ENCODE data around the gene TSPOAP1. TPM values are rescaled to one million over a fixed set of nuclear protein-coding genes. Genes with fewer than 3 reads are reported as not detected.
A peak's percentile ranks its signal among the peaks of the same experiment; 100 is the strongest.

Gene TSPOAP1
- polyA plus RNA-seq, 1 of the 3 experiments (the other 2 are of a cell fraction) = 0.79 TPM

DNA sequence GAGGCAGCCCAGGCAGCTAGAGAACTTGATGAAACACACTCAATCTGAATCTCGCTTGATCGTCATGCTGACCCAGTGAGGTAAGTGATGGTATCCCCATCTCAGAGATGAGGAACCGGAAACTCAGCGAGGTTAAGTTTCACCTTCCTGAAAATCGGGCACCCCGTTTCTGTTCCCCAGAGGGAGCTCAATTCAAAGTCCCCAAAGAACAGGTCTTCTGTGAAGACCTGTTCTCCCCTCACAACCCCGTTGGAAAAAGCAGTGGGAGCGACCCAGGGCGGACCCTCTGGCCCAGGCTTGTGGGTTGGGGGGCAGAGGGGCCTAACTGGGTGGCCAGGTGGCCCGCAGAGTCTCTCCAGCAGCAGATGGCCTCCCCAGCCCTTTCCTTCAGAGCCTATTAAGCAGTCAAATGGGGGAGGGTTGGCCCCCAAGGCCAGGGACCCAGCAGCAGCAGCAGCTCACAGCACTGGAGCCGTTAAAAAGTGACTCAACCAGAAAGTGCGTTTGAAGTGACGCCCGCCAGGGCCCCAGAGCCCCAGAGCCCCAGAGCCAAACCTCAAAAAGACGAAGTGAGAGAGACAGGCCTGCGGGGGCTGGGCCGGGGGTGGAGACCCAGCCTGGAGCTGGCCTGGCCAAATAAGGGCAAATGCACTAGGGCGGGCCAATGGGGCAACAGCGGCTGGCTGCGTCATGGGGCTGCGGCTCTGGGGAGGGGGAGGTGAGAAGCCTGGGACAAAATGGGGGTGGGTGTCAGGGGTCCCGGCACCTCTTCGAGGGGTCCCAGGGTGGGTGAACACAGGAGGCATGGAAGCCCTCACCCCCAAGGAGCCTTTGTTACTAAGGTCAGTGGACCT lies 9.2 kb upstream of the TSPOAP1 start:
- TF ChIP-seq TEAD4 (IDR thresholded peaks at IDR 0.05; ENCODE audit: borderline replicate concordance, insufficient read depth) (no peak), RXRA (IDR thresholded peaks at IDR 0.05; ENCODE audit: borderline replicate concordance, low read depth) (no peak), JUND (IDR thresholded peaks at IDR 0.05) (no peak), TCF12 (IDR thresholded peaks at IDR 0.05) (no peak), EP300 (IDR thresholded peaks at IDR 0.05; ENCODE audit: borderline replicate concordance in 1 of 2, low read depth in 1 of 2, low read length in 1 of 2) (no peak), GATA2 (CRISPR knock-in tag; IDR thresholded peaks at IDR 0.05) (no peak), SMC3 (IDR thresholded peaks at IDR 0.05; ENCODE audit: low read depth, low read length) (no peak)
- TF ChIP-seq, protein P1, sequence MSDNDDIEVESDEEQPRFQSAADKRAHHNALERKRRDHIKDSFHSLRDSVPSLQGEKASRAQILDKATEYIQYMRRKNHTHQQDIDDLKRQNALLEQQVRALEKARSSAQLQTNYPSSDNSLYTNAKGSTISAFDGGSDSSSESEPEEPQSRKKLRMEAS (IDR thresholded peaks at IDR 0.05; ENCODE audit: low read depth) = no peak
- TF ChIP-seq, protein P2, sequence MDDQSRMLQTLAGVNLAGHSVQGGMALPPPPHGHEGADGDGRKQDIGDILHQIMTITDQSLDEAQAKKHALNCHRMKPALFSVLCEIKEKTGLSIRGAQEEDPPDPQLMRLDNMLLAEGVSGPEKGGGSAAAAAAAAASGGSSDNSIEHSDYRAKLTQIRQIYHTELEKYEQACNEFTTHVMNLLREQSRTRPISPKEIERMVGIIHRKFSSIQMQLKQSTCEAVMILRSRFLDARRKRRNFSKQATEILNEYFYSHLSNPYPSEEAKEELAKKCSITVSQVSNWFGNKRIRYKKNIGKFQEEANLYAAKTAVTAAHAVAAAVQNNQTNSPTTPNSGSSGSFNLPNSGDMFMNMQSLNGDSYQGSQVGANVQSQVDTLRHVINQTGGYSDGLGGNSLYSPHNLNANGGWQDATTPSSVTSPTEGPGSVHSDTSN (IDR thresholded peaks at IDR 0.05) = no peak
- Histone ChIP-seq H3K79me2 (ENCODE audit: insufficient read depth) (no peaks in the 10 kb centered on the region), H3K9me3 (no peaks in the 10 kb centered on the region), H3K27me3 (ENCODE audit: insufficient read depth) (no peaks in the 10 kb centered on the region), H4K20me1 (ENCODE audit: insufficient read depth) (no peaks in the 10 kb centered on the region), H3K27ac (ENCODE audit: low read depth in 2 of 2, low read length in 1 of 2) (no peak overlapping the region), H3K9me2 (no peaks in the 10 kb centered on the region), H3K9ac (no peak overlapping the region), H3F3A (replicated peaks; ENCODE audit: insufficient read depth) (no peaks in the 10 kb centered on the region), H3K4me2 (no peak overlapping the region), H2AFZ (ENCODE audit: low read depth) (no peak overlapping the region), H3K4me1 (ENCODE audit: control insufficient read depth in 1 of 2, insufficient read depth in 2 of 2, low read depth in 1 of 2, low read length in 1 of 2) (peaks cover 0 to 34% of the 10 kb centered on the region in 2 experiments; a peak in 1 of 4 replicates), H3K4me3 (ENCODE audit: low read depth in 2 of 2, low read length in 1 of 2) (no peak overlapping the region), H3K36me3 (replicated peaks in 1 of 2; ENCODE audit: control insufficient read depth in 1 of 2, insufficient read depth in 2 of 2, low read length in 1 of 2) (no peaks in the 10 kb centered on the region)
- ChIA-PET CTCF (interaction anchor here (0.6 to 2.7 kb wide), 4 partner anchors 21 to 79 kb away, joined by 3 to 14 read pairs (median 6); partner anchors contain the start of gene RNF43), POLR2A (interaction anchor here (4.1 kb wide), 1 partner anchor 14 kb away, joined by 21 read pairs; the partner anchor contains the start of gene SUPT4H1)
- DNase-seq = no peak
- 60% methylated on average over 23 of the region's 23 CpGs for WGBS (ENCODE audit: low lambda C conversion rate)

DNA sequence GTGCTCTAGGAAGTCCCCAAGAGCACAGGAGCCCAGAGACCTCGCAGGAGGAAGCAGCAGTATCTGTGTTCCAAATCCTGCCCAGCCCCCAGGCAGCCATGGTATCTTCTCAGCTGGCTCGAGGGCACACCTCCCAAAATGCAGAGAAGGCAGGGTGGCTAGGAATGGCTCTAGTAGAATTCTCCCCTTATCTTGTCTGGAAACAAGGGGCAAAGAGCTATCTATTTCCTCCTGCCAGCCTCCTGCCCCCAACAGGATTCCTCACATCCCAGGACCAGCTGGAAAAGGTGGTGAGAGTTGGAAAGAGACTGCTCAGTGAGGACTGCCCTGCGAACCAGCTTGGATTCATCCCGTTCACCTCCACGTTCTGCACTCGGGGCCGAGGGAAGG lies 8.6 kb upstream of the TSPOAP1 start:
- H3F3A ChIP-seq (replicated peaks; ENCODE audit: insufficient read depth) = no peaks in the 10 kb centered on the region
- no peak overlapping the region for H3K9ac ChIP-seq
- H4K20me1 ChIP-seq (ENCODE audit: insufficient read depth) = no peaks in the 10 kb centered on the region
- H3K36me3 ChIP-seq (replicated peaks in 1 of 2; ENCODE audit: control insufficient read depth in 1 of 2, insufficient read depth in 2 of 2, low read length in 1 of 2) = no peaks in the 10 kb centered on the region
- no peaks in the 10 kb centered on the region for H3K27me3 ChIP-seq (ENCODE audit: insufficient read depth)
- peak; percentile 28 for DNase-seq
- no peak overlapping the region for H2AFZ ChIP-seq (ENCODE audit: low read depth)
- H3K9me3 ChIP-seq = no peaks in the 10 kb centered on the region
- no peak overlapping the region for H3K4me2 ChIP-seq
- no peaks in the 10 kb centered on the region for H3K9me2 ChIP-seq
- no peak overlapping the region for H3K27ac ChIP-seq (ENCODE audit: low read depth in 2 of 2, low read length in 1 of 2)
- H3K4me3 ChIP-seq (ENCODE audit: low read depth in 2 of 2, low read length in 1 of 2) = no peak overlapping the region
- CTCF ChIA-PET = interaction anchor here (1.4 to 2.7 kb wide), 3 partner anchors 21 to 80 kb away, joined by 3 to 14 read pairs (median 9); partner anchors contain the start of gene RNF43
- POLR2A ChIA-PET = interaction anchor here (1.4 to 4.1 kb wide), 2 partner anchors 9 to 14 kb away, joined by 4 to 21 read pairs; partner anchors contain the start of genes SUPT4H1 and TSPOAP1
- 68% methylated on average over 7 of the region's 7 CpGs for WGBS (ENCODE audit: low lambda C conversion rate)
- H3K4me1 ChIP-seq (ENCODE audit: control insufficient read depth in 1 of 2, insufficient read depth in 2 of 2, low read depth in 1 of 2, low read length in 1 of 2) = peaks cover 0 to 34% of the 10 kb centered on the region in 2 experiments; a peak in 1 of 4 replicates
- H3K79me2 ChIP-seq (ENCODE audit: insufficient read depth) = no peaks in the 10 kb centered on the region
- TF ChIP-seq POLR2AphosphoS5 (IDR thresholded peaks at IDR 0.05; ENCODE audit: low read depth, low read length) (no peak), NRF1 (IDR thresholded peaks at IDR 0.05; ENCODE audit: low read depth, low read length) (no peak), YY1 (IDR thresholded peaks at IDR 0.05; ENCODE audit: low read depth) (no peak), RAD21 (IDR thresholded peaks at IDR 0.05; ENCODE audit: low read length) (no peak), RXRA (IDR thresholded peaks at IDR 0.05; ENCODE audit: borderline replicate concordance, low read depth) (no peak), GATA2 (CRISPR knock-in tag; IDR thresholded peaks at IDR 0.05) (no peak), FOXJ3 (CRISPR knock-in tag; IDR thresholded peaks at IDR 0.05) (no peak), CHD2 (IDR thresholded peaks at IDR 0.05; ENCODE audit: low read length, partially characterized antibody) (no peak), RFX5 (IDR thresholded peaks at IDR 0.05; ENCODE audit: low read length) (no peak)
- TF ChIP-seq, protein P3, sequence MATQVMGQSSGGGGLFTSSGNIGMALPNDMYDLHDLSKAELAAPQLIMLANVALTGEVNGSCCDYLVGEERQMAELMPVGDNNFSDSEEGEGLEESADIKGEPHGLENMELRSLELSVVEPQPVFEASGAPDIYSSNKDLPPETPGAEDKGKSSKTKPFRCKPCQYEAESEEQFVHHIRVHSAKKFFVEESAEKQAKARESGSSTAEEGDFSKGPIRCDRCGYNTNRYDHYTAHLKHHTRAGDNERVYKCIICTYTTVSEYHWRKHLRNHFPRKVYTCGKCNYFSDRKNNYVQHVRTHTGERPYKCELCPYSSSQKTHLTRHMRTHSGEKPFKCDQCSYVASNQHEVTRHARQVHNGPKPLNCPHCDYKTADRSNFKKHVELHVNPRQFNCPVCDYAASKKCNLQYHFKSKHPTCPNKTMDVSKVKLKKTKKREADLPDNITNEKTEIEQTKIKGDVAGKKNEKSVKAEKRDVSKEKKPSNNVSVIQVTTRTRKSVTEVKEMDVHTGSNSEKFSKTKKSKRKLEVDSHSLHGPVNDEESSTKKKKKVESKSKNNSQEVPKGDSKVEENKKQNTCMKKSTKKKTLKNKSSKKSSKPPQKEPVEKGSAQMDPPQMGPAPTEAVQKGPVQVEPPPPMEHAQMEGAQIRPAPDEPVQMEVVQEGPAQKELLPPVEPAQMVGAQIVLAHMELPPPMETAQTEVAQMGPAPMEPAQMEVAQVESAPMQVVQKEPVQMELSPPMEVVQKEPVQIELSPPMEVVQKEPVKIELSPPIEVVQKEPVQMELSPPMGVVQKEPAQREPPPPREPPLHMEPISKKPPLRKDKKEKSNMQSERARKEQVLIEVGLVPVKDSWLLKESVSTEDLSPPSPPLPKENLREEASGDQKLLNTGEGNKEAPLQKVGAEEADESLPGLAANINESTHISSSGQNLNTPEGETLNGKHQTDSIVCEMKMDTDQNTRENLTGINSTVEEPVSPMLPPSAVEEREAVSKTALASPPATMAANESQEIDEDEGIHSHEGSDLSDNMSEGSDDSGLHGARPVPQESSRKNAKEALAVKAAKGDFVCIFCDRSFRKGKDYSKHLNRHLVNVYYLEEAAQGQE (IDR thresholded peaks at IDR 0.05; ENCODE audit: low read depth, low read length) = no peak
- TF ChIP-seq, protein P4, sequence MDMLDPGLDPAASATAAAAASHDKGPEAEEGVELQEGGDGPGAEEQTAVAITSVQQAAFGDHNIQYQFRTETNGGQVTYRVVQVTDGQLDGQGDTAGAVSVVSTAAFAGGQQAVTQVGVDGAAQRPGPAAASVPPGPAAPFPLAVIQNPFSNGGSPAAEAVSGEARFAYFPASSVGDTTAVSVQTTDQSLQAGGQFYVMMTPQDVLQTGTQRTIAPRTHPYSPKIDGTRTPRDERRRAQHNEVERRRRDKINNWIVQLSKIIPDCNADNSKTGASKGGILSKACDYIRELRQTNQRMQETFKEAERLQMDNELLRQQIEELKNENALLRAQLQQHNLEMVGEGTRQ (IDR thresholded peaks at IDR 0.05; ENCODE audit: borderline replicate concordance, low read depth, low read length) = no peak
- TF ChIP-seq, protein P5, sequence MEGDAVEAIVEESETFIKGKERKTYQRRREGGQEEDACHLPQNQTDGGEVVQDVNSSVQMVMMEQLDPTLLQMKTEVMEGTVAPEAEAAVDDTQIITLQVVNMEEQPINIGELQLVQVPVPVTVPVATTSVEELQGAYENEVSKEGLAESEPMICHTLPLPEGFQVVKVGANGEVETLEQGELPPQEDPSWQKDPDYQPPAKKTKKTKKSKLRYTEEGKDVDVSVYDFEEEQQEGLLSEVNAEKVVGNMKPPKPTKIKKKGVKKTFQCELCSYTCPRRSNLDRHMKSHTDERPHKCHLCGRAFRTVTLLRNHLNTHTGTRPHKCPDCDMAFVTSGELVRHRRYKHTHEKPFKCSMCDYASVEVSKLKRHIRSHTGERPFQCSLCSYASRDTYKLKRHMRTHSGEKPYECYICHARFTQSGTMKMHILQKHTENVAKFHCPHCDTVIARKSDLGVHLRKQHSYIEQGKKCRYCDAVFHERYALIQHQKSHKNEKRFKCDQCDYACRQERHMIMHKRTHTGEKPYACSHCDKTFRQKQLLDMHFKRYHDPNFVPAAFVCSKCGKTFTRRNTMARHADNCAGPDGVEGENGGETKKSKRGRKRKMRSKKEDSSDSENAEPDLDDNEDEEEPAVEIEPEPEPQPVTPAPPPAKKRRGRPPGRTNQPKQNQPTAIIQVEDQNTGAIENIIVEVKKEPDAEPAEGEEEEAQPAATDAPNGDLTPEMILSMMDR (IDR thresholded peaks at IDR 0.05) = no peak

Data from SK-N-SH (cell line).